Fibroblast of the aortic adventitia (primary cell): ENCODE data around the gene FRMD4A. TPM values are rescaled to one million over a fixed set of nuclear protein-coding genes. Genes with fewer than 3 reads are reported as not detected.

Source experiments
- DNase-seq: peaks from one replicate; pipeline ENCODE4 v3.0.0-alpha.2; 2010; ENCODE audit warnings: low read depth
- H3K4me3 ChIP-seq: 2 replicates; pipeline ENCODE4 v1.5.1; 2011; ENCODE audit warnings: low read depth, mild to moderate bottlenecking, control low read depth, low read length, moderate library complexity
- CTCF ChIP-seq: IDR thresholded peaks from 2 replicates; pipeline ENCODE4 v1.5.1; 2011; ENCODE audit warnings: mild to moderate bottlenecking, low read length, control low read depth, inconsistent platforms; ENCODE audit not compliant: insufficient read depth
- total RNA-seq: library from RNA; depleted of rRNA; stranded (reverse); fragments of >200 nt; gene quantifications from 2 replicates; pipeline ENCODE4 v1.2.3, GENCODE V29; 2012; ENCODE audit warnings: low replicate concordance

Gene FRMD4A
- total RNA-seq, 1 donor, result 42.4 TPM

- no peak for TF ChIP-seq CTCF
- no peak overlapping the region for H3K4me3 ChIP-seq
- DNase-seq, result no peak
Observed at GRCh38 chr10:14020037-14020664, 310.6 kb downstream of the FRMD4A start.

DNA sequence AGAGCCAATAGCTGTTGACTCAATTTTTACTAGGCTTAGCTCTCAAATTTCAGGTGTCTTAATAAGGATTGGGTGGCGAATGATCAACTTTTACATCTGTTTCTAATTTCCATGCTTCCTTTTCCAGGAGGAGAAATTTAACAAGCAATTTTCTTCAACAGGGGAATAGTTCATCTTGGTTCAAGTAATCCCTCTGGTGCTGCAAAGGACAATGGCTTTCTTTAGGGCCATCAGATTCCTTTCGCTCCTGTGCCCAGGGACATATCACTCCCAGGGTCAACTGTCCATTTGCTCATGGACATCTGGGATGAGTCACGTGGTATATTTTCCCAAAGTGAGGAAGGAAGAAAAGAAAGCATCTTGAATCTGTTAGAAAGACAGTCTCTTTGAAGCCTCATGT is 313.3 kb downstream of the FRMD4A start:
- no peak for TF ChIP-seq CTCF
- no peak overlapping the region for H3K4me3 ChIP-seq
- peak; percentile 30 for DNase-seq

- DNase-seq, result no peak
- TF ChIP-seq CTCF, result no peak
- no peak overlapping the region for H3K4me3 ChIP-seq
Observed at GRCh38 chr10:14016931-14017333, 313.8 kb downstream of the FRMD4A start.

DNA sequence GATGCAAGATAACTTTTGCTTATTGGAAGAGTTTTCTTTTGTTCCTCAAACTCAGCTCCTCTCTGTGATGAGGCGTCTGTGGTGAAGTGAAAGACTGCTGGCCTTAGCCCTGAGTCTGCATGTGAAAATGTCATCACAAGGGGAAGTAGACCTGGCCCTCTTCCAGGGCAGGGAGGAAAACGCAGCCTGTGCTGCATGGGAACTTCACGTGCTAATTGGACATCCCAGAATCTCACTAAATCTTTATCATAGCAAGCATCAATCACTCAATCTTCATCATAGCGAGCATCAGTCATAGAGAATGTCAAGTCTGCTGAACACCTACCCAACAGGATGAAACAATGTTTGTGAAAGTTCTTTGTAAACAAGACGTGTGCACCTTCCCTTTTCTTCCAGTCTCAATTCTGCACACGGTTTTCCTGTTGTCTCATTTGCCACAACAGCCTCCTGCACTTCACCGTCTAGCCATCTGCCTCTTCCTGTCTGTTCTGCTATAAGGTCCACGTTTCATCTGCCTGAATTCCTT is 314.6 kb downstream of the FRMD4A start:
- H3K4me3 ChIP-seq, result no peak overlapping the region
- peak; percentile 31 for DNase-seq
- no peak for TF ChIP-seq CTCF

DNA sequence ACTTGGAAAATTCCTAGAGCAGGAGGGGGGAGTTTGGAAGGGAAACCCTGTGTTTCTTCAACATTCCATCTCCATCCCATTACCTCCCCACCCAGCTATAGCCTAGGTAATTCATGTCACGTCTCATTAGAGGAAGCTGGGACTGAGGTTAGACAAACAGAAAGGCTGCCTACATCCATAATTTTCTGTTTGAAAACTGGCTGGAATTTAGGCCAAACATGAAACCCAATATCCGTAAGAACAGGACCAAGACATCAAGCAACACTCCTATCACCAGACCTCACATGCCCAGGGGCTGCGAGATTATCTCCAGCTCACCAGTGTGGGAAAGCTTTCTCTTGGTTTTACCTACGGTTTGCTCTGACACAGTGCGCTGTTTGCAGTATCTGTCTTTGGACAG is 316.3 kb downstream of the FRMD4A start:
- TF ChIP-seq CTCF, result no peak
- no peak for DNase-seq
- H3K4me3 ChIP-seq, result no peak overlapping the region

DNA sequence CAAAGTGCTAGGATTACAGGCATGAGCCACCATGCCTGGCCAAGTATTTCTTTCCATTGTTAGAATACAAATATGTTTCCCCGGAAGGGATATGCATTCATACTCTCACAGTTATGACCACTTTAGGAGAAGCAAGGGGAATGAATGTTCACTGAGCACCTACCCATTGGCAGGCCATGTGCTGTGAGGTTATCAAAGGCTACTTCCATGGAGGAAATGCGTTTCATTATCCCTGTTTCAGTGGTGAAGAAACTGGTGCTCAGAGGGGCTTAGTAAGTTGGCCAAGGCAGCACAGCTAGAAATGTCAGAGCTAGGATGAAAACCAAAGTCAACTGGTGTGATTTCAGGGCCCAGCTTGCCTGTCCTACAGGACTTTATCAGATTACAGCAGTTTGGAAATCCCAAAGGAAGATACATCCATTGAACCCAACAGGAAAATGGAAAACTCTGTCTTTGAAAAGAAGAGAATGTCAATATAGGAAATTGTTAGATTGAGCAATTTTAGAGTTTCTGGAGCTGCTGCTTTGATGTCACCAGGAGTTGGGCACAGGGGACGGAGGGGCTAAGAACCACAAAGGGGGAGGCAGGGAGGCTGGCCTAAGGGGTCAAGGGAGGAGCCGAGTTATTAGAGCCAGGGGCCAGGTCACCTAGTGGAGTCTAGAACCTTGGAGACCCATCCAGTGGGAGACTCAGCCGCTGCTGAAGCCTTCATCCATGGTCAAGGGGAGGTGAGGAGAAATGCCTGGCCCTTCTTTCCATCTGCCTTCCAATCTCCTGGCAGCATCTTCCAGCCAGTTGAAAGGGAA is 319.8 kb downstream of the FRMD4A start:
- no peak overlapping the region for H3K4me3 ChIP-seq
- no peak for TF ChIP-seq CTCF
- no peak for DNase-seq
